Calu3 (cell line): ENCODE results near the gene CFHR4. TPM values are rescaled to one million over a fixed set of nuclear protein-coding genes. Genes with fewer than 3 reads are reported as not detected.

Experiments
- BruUV-seq: library from RNA; stranded (reverse); fragments of 400-500 nt; replicated peaks from 2 replicates; lab custom pipeline; 2021; lab: Mats Ljungman, UMichigan
- CTCF ChIA-PET: fragments of 300-600 bp; sonication (Branson Sonifier 250); formaldehyde crosslinking; loops from one replicate; lab custom pipeline; 2022; ENCODE audit warnings: antibody characterized with exemption; lab: Charles Lee
- DNase-seq: peaks from one replicate; pipeline ENCODE4 v3.0.0; 2022
- H3K27ac Mint-ChIP-seq: one replicate; pipeline ENCODE4 v1.8.0; 2022; ENCODE audit warnings: mixed read lengths; ENCODE audit not compliant: unreplicated experiment
- H3K27me3 Mint-ChIP-seq: one replicate; pipeline ENCODE4 v1.8.0; 2022; ENCODE audit warnings: mixed read lengths; ENCODE audit not compliant: unreplicated experiment
- H3K36me3 Mint-ChIP-seq: one replicate; pipeline ENCODE4 v1.8.0; 2022; ENCODE audit warnings: mild to moderate bottlenecking, moderate library complexity, mixed read lengths; ENCODE audit not compliant: insufficient read depth, unreplicated experiment
- H3K4me1 Mint-ChIP-seq: one replicate; pipeline ENCODE4 v1.8.0; 2022; ENCODE audit warnings: mild to moderate bottlenecking, low read depth, mixed read lengths; ENCODE audit not compliant: unreplicated experiment
- H3K4me3 Mint-ChIP-seq: one replicate; pipeline ENCODE4 v1.8.0; 2022; ENCODE audit warnings: mild to moderate bottlenecking, low read depth, moderate library complexity, mixed read lengths; ENCODE audit not compliant: unreplicated experiment
- H3K9me3 Mint-ChIP-seq: one replicate; pipeline ENCODE4 v1.8.0; 2022; ENCODE audit warnings: low read depth, mixed read lengths; ENCODE audit not compliant: unreplicated experiment
- CTCF ChIP-seq: fragments of 200-600 bp; IDR thresholded peaks from one replicate; pipeline ENCODE4 v1.8.0; 2022; ENCODE audit warnings: antibody characterized with exemption; ENCODE audit not compliant: unreplicated experiment
- intact Hi-C: fragments of 100-400 bp; cut with micrococcal nuclease; formaldehyde crosslinking; loops from one replicate; pipeline ENCODE4 v1.10.0; 2022; ENCODE audit not compliant: unreplicated experiment
- total RNA-seq: library from RNA; stranded (reverse); gene quantifications from 2 replicates; pipeline ENCODE4 v1.2.3, GENCODE V29; 2022

CFHR4 gene
- total RNA-seq, 1 experiment from 2014 or later, result not detected

- CTCF ChIA-PET, result no interaction called here
Measured at GRCh38 chr1:196891251-196891650, 3.4 kb downstream of the CFHR4 start.

GRCh38 chr1:196896355-196896754 is 8.5 kb downstream of the CFHR4 start:
- H3K27ac Mint-ChIP-seq, result no peak overlapping the region
- H3K9me3 Mint-ChIP-seq, result no peaks in the 10 kb centered on the region
- H3K4me3 Mint-ChIP-seq, result no peak overlapping the region
- H3K36me3 Mint-ChIP-seq, result no peaks in the 10 kb centered on the region
- CTCF ChIA-PET, result no interaction called here
- TF ChIP-seq CTCF, result no peak
- no peak for DNase-seq
- no TSS peak for BruUV-seq
- H3K4me1 Mint-ChIP-seq, result no peaks in the 10 kb centered on the region
- H3K27me3 Mint-ChIP-seq, result no peaks in the 10 kb centered on the region
- intact Hi-C loops, result no loop called here

More at GRCh38 chr1:196891251-196891650, 3.4 kb downstream of the CFHR4 start:
- H3K36me3 Mint-ChIP-seq, result no peaks in the 10 kb centered on the region
- BruUV-seq, result no TSS peak
- no peak for TF ChIP-seq CTCF
- H3K4me1 Mint-ChIP-seq, result no peaks in the 10 kb centered on the region
- no peaks in the 10 kb centered on the region for H3K9me3 Mint-ChIP-seq
- no peak for DNase-seq
- no peaks in the 10 kb centered on the region for H3K27me3 Mint-ChIP-seq
- H3K27ac Mint-ChIP-seq, result no peak overlapping the region
- intact Hi-C loops, result no loop called here
- no peak overlapping the region for H3K4me3 Mint-ChIP-seq

- Mint-ChIP-seq H3K27me3 (no peaks in the 10 kb centered on the region), H3K4me1 (no peaks in the 10 kb centered on the region), H3K27ac (no peak overlapping the region), H3K36me3 (no peaks in the 10 kb centered on the region), H3K4me3 (no peak overlapping the region), H3K9me3 (no peaks in the 10 kb centered on the region)
- no peak for TF ChIP-seq CTCF
- DNase-seq, result no peak
- CTCF ChIA-PET, result no interaction called here
- intact Hi-C loops, result no loop called here
- no TSS peak for BruUV-seq
Measured at GRCh38 chr1:196897158-196897828, 9.4 kb downstream of the CFHR4 start.

GRCh38 chr1:196902344-196902743 is 14.5 kb downstream of the CFHR4 start:
- Mint-ChIP-seq H3K9me3 (no peaks in the 10 kb centered on the region), H3K36me3 (no peaks in the 10 kb centered on the region), H3K4me3 (no peak overlapping the region), H3K4me1 (no peaks in the 10 kb centered on the region), H3K27ac (no peak overlapping the region), H3K27me3 (no peaks in the 10 kb centered on the region)
- intact Hi-C loops, result no loop called here
- no TSS peak for BruUV-seq
- TF ChIP-seq CTCF, result no peak
- CTCF ChIA-PET, result no interaction called here
- no peak for DNase-seq
